HCT116 (cell line): ENCODE results near the gene OR6T1. TPM values are rescaled to one million over a fixed set of nuclear protein-coding genes. Genes with fewer than 3 reads are reported as not detected.

ENCODE experiments used
- ATAC-seq: fragments of 200-7000 bp; cut with Tn5 transposase; 2 replicates; pipeline ENCODE4 v1.9.1; 2020; ENCODE audit warnings: mild to moderate bottlenecking, moderate library complexity
- BruUV-seq: library from RNA; stranded (reverse); fragments of 400-500 nt; replicated peaks from 2 replicates; lab custom pipeline; 2021; lab: Mats Ljungman, UMichigan
- CTCF ChIA-PET: fragments of 300-600 bp; sonication (Branson Sonifier 250); formaldehyde crosslinking; loops from one replicate; lab custom pipeline; 2021; ENCODE audit warnings: antibody characterized with exemption; lab: Charles Lee
- POLR2A ChIA-PET: fragments of 300-600, 350-600 bp; sonication (Branson Sonifier 250); formaldehyde crosslinking; loops from one replicate; lab custom pipeline; 2021; ENCODE audit warnings: antibody characterized with exemption; lab: Charles Lee
- RAD21 ChIA-PET, 2 experiments: fragments of 300-600 bp; sonication (Branson Sonifier 250); formaldehyde crosslinking; loops; one replicate each; lab custom pipeline; 2023; ENCODE audit warnings: low total read pairs in 2 of 2; ENCODE audit not compliant: uncharacterized antibody in 2 of 2, unreplicated experiment in 2 of 2, low non-redundant PET in 1 of 2; lab: Charles Lee
- DNase-seq: peaks from one replicate; pipeline ENCODE4 v3.0.0-alpha.2; 2010; ENCODE audit warnings: low read depth, low spot score
- H2AFZ ChIP-seq: fragments of 200-600 bp; shearing (Covaris generic), sonication (generic); 2 replicates; pipeline ENCODE4 v1.6.1; 2017; ENCODE audit warnings: low read depth, mixed run types, mixed read lengths, antibody characterized with exemption, low read length; ENCODE audit not compliant: poor library complexity, severe bottlenecking
- H3K27ac ChIP-seq: 2 replicates; pipeline ENCODE4 v1.5.1; 2012; ENCODE audit warnings: low read depth, low read length
- H3K27me3 ChIP-seq: fragments of 200-600 bp; sonication (generic); 2 replicates; pipeline ENCODE4 v1.6.1; 2016; ENCODE audit warnings: mixed run types, low read length, mixed read lengths; ENCODE audit not compliant: insufficient read depth
- H3K36me3 ChIP-seq, 2 experiments: fragments of 200-500 bp in 1 of 2; fragments of 200-600 bp in 1 of 2; sonication (Bioruptor generic) in 1 of 2; sonication (generic) in 1 of 2; 2 replicates each; pipeline versions ENCODE4 v1.5.1 to v1.6.1; 2014 to 2016; ENCODE audit warnings: low read length in 2 of 2, inconsistent platforms in 1 of 2, mixed read lengths in 1 of 2, mixed run types in 1 of 2; ENCODE audit not compliant: insufficient read depth in 2 of 2, control insufficient read depth in 1 of 2
- H3K4me1 ChIP-seq, 2 experiments: fragments of 200-600 bp in 1 of 2; sonication (generic) in 1 of 2; 2 replicates each; pipeline versions ENCODE4 v1.5.1 to v1.6.1; 2012 to 2017; ENCODE audit warnings: low read length in 2 of 2, inconsistent platforms in 1 of 2, mild to moderate bottlenecking in 1 of 2, mixed read lengths in 1 of 2, mixed run types in 1 of 2, moderate library complexity in 1 of 2; ENCODE audit not compliant: insufficient read depth in 2 of 2, control insufficient read depth in 1 of 2
- H3K4me2 ChIP-seq: fragments of 200-600 bp; sonication (generic); 2 replicates; pipeline ENCODE4 v1.6.1; 2017; ENCODE audit warnings: mixed run types, low read length, mixed read lengths
- H3K4me3 ChIP-seq, 2 experiments: fragments of 200-600 bp in 1 of 2; sonication (generic) in 1 of 2; replicated peaks in 1 of 2; 2 replicates each; pipeline ENCODE4 v1.5.1; 2011 to 2016; ENCODE audit warnings: low read length in 2 of 2, control low read depth in 1 of 2, low read depth in 1 of 2, mild to moderate bottlenecking in 1 of 2, mixed read lengths in 1 of 2, mixed run types in 1 of 2
- H3K79me2 ChIP-seq: fragments of 200-600 bp; sonication (generic); 2 replicates; pipeline ENCODE4 v1.6.1; 2017; ENCODE audit warnings: mild to moderate bottlenecking, mixed run types, low read length, moderate library complexity, mixed read lengths; ENCODE audit not compliant: insufficient read depth
- H3K9ac ChIP-seq: fragments of 200-600 bp; sonication (generic); 2 replicates; pipeline ENCODE4 v1.6.1; 2016; ENCODE audit warnings: low read length, mixed read lengths
- H3K9me2 ChIP-seq: fragments of 200-600 bp; sonication (generic), shearing (Covaris generic); 2 replicates; pipeline ENCODE4 v1.6.1; 2017; ENCODE audit warnings: mixed run types, mild to moderate bottlenecking, moderate library complexity; ENCODE audit not compliant: insufficient read depth
- H3K9me3 ChIP-seq, 2 experiments: fragments of 200-500 bp in 1 of 2; fragments of 200-600 bp in 1 of 2; sonication (Bioruptor generic) in 1 of 2; sonication (generic) in 1 of 2; 2 replicates each; pipeline ENCODE4 v1.6.1; 2014 to 2017; ENCODE audit warnings: low read length in 2 of 2, mixed read lengths in 2 of 2, inconsistent platforms in 1 of 2, low read depth in 1 of 2, mild to moderate bottlenecking in 1 of 2, mixed run types in 1 of 2, moderate library complexity in 1 of 2; ENCODE audit not compliant: control insufficient read depth in 1 of 2, insufficient read depth in 1 of 2
- H4K20me1 ChIP-seq: fragments of 200-600 bp; sonication (generic), shearing (Covaris generic); 2 replicates; pipeline ENCODE4 v1.6.1; 2017; ENCODE audit warnings: mixed run types, mild to moderate bottlenecking, moderate library complexity; ENCODE audit not compliant: insufficient read depth
- EZH2phosphoT487 ChIP-seq: fragments of 200-600 bp; IDR thresholded peaks from 2 replicates; pipeline ENCODE4 v1.6.1; 2018; ENCODE audit warnings: antibody characterized with exemption, borderline replicate concordance
- FOSL1 ChIP-seq: IDR thresholded peaks from 2 replicates; pipeline ENCODE4 v1.6.1; 2012; ENCODE audit warnings: low read depth
- JUND ChIP-seq: IDR thresholded peaks from 2 replicates; pipeline ENCODE4 v1.6.1; 2012
- REST ChIP-seq: IDR thresholded peaks from 2 replicates; pipeline ENCODE4 v1.6.1; 2012; ENCODE audit warnings: low read depth
- SIN3A ChIP-seq: IDR thresholded peaks from 2 replicates; pipeline ENCODE4 v1.6.1; 2012; ENCODE audit warnings: low read depth
- SP1 ChIP-seq: IDR thresholded peaks from 2 replicates; pipeline ENCODE4 v1.6.1; 2012; ENCODE audit warnings: low read depth
- intact Hi-C: fragments of 100-400 bp; cut with micrococcal nuclease; formaldehyde crosslinking; loops from 2 replicates; pipeline ENCODE4 v1.10.0; 2022
- total RNA-seq: library from RNA; stranded (reverse); gene quantifications from one replicate; pipeline ENCODE4 v1.2.1, GENCODE V29; 2021; ENCODE audit not compliant: unreplicated experiment

OR6T1 gene
- total RNA-seq, 1 experiment from 2014 or later, result not detected

- Histone ChIP-seq H3K27me3 (0 out of 2 replicates have a peak, but pooled peaks cover 3% of the 10 kb centered on the region), H4K20me1 (no peaks in the 10 kb centered on the region), H3K9me2 (no peaks in the 10 kb centered on the region), H2AFZ (no peak overlapping the region), H3K36me3 (no peaks in the 10 kb centered on the region), H3K4me2 (no peak overlapping the region), H3K4me3 (no peak overlapping the region), H3K4me1 (no peaks in the 10 kb centered on the region)
- DNase-seq, result peak; percentile 13
- no peak for ATAC-seq
- intact Hi-C loops, result no loop called here
- CTCF ChIA-PET, result no interaction called here
- no TSS peak for BruUV-seq
- TF ChIP-seq JUND (peak; percentile 66), EZH2phosphoT487 (no peak), SP1 (peak; percentile 49), FOSL1 (peak; percentile 77), REST (no peak), SIN3A (no peak)
- TF ChIP-seq, all 23 proteins: peak for 3
- H3K27ac ChIP-seq, result no peak overlapping the region
- no peak overlapping the region for H3K9ac ChIP-seq
- H3K79me2 ChIP-seq, result no peaks in the 10 kb centered on the region
- POLR2A ChIA-PET, result no interaction called here
- RAD21 ChIA-PET, result no interaction called here
- no peaks in the 10 kb centered on the region for H3K9me3 ChIP-seq
These were observed 30.2 kb upstream of the OR6T1 start for GRCh38 chr11:123973816-123974215.

GRCh38 chr11:123956752-123957151 is 13.1 kb upstream of the OR6T1 start:
- Histone ChIP-seq H3K36me3 (no peaks in the 10 kb centered on the region), H3K79me2 (no peaks in the 10 kb centered on the region), H3K9ac (no peak overlapping the region), H3K4me3 (no peak overlapping the region), H3K9me2 (no peaks in the 10 kb centered on the region), H3K4me2 (no peak overlapping the region), H4K20me1 (no peaks in the 10 kb centered on the region), H3K4me1 (no peaks in the 10 kb centered on the region), H2AFZ (no peak overlapping the region), H3K27me3 (no peaks in the 10 kb centered on the region; the same call in 1 of the 2 replicates), H3K27ac (no peak overlapping the region), H3K9me3 (no peaks in the 10 kb centered on the region)
- no peak for TF ChIP-seq FOSL1
- RAD21 ChIA-PET, result no interaction called here
- DNase-seq (no peak), ATAC-seq (no peak)
- intact Hi-C loops, result no loop called here
- CTCF ChIA-PET, result no interaction called here
- POLR2A ChIA-PET, result no interaction called here
- BruUV-seq, result no TSS peak
